HG03378 (cell line): ENCODE measurements around the gene USP43.
"Not testable (repeated sequence)": the region's sequence is repeated elsewhere in the genome, so short reads cannot be mapped to it uniquely, and the experiment has no call there.

ENCODE experiments used
- ATAC-seq: cut with Tn5 transposase; IDR thresholded peaks from one replicate; pipeline ENCODE4 v1.9.1; 2021; ENCODE audit warnings: mild to moderate bottlenecking, moderate library complexity; ENCODE audit not compliant: unreplicated experiment

USP43 gene

GRCh38 chr17:9663511-9663910 is 18.2 kb downstream of the USP43 start:
- ATAC-seq = not testable (repeated sequence)

DNA sequence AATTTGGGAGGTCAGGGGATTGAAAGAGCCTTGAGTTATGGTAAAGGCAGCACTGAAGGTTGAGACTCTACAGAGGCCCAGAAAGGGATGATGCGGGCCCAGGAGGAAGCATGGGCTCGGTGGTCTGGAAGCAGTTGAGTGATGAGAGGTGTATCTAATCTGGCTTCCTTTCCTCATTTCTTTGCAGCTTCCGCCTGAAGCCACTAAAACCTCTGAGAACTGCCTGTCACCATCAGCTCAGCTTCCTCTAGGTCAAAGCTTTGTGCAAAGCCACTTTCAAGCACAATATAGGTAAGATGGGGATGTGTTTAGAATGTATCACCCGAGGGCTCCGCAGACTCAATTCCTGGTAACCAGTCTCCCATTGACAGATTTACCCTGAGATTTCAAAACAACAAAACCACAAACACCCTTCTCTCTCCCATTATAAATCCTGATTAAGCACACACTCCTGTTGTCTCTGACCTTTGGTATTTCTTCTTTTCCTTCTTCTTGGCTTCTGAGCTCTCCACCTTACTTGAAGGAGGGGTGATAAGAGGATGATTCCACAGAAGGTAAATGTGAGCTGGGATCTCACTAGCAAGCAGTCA is 21.2 kb downstream of the USP43 start:
- ATAC-seq = no peak

GRCh38 chr17:9668517-9668916 is 23.2 kb downstream of the USP43 start:
- no peak for ATAC-seq

- ATAC-seq = no peak
Measured at GRCh38 chr17:9669551-9670008, 24.3 kb downstream of the USP43 start.

GRCh38 chr17:9670596-9670995 is 25.3 kb downstream of the USP43 start:
- no peak for ATAC-seq

DNA sequence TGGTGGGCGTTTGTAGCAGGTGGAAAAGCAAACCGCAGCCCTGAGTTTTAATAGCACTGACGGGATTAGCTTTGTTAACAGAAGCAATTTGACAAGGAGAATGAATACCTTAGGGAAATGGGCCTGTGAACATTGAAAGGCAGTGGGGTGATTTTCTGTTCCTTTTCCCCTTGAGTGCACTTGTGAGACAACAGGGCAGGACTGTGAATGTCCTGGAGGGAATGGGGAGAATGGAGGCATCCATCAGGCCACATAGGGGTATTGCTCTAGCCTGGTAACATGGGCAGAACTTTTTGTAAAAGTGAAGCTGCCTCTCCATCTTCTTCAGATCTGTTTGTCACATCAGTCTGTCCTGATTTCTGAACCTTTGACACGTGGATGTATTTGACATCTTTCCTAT is 26.2 kb downstream of the USP43 start:
- no peak for ATAC-seq

DNA sequence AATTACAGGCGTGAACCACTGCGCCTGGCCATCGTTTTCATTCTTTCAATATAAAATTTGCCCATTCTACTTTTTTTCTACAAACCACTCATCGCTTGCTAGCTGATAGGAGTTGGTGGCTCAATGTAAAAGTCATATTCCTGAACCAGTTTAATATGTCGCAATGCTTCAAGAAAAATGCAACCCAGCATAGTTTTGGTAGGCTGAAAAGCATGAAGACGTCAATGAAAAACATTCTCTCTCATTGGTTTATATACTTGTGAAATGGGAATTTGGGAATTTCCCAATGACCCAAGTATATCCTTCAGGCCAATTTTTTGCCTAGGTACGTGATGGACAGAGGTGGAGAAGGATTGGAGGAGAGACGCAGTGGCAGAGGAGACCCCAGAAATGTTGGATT is 26.9 kb downstream of the USP43 start:
- ATAC-seq = no peak

DNA sequence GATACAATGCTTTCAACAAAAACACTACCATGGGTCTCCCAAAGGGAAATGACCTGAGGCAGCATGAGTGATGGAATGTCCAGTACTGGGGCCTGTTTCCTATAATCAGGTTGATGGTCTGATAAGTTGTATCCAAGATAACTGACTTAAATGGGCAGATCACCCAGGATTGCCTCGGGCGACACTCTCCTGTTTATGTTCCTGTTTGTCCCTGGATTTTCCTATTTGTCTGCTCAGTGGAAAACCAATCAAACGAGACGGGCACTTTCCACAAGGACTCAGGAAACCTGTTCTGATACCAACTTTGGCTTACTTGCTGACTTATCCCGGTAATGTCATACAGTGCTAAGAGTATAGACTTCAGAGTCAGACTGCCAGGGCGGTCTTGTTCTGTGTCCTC is 27.4 kb downstream of the USP43 start:
- ATAC-seq = no peak

DNA sequence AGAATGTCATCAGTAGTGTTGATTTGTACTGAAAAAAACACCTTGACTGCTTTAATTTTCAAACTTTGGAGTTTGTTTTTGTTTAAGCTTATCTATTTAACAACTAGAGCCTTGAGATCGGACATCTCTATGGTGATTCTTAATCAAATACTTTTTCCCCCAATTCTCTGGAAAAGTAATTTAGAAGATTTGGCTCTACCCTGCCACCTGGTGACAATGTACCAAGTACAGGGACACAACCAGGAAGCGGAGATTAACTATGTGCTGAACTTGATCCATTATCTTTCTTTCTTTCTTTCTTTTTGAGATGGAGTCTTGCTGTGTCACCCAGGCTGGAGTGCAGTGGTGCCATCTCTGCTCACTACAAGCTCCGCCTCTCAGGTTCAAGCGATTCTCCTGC is 30.8 kb downstream of the USP43 start:
- no peak for ATAC-seq

- peak; percentile 65 for ATAC-seq
Measured at GRCh38 chr17:9676820-9677310, 31.5 kb downstream of the USP43 start.

GRCh38 chr17:9677411-9677810 is 32.1 kb downstream of the USP43 start:
- no peak for ATAC-seq

- ATAC-seq = no peak
Measured at GRCh38 chr17:9677896-9678295, 32.6 kb downstream of the USP43 start.

DNA sequence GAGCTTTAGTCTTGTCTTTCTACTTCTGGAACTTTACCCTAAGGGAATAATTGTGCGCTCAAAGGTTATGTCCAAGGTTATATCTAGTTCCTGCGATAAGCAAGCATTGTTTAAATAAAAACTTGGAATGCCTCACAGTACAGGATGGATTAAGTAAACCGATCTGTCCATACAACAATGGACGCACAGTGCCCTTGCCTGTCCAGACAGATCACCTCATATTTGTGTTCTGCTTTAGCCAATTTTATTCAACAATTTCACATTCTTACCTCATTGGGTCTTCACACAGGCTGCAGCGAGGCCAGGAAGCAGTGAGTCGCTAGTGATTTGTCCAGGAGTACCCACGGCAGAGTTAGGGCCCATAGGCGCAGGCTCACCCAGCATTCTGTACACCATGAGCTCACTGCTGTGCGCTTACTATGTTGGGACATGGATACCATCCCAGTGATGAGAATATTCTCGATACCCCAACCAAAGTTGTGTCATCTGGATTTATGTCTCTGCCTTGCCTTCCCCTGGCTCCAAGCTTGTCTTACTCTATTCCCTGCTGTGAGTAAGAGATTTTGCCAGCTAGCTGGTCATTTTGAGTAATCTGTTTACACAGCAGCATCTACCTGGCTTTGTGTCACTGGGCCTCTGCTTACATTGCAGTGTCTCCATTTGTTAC is 39.8 kb downstream of the USP43 start:
- no peak for ATAC-seq

- ATAC-seq = no peak
Measured at GRCh38 chr17:9693755-9694154, 48.4 kb downstream of the USP43 start.

DNA sequence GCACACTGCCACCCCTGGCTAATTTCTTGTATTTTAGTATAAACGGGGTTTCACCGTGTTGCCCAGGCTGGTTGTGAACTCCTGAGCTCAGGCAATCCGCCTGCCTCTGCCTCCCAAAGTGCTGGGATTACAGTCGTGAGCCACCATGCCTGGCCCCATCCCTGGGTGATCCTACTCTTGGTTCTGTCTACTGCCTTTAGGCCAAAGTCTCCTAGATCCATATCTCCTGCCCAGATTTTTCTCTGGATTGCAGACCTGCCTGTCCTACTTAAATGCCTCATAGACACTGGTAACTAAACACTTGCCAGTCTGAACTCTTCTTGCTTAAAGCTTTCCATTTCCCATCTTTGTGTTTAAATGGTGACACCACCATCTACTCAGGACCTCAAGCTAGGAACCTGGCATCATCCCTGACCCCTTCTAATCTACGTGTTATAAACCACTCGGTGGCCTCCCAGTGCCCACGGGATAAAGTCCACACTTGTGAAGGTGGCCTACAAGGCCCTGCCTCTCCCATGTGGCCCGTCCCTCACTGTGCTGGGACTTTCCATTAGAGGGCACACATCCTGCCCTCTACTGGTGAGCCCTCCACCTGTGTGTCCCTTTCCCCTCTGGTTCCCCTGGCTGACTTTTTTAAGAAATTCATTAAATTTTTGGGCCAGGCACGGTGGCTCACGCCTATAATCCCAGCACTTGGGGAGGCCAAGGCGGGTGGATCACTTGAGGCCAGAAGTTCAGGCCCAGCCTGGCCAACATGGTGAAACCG is 51.1 kb downstream of the USP43 start:
- ATAC-seq = no peak

- ATAC-seq = no peak
Measured at GRCh38 chr17:9700136-9700535, 54.8 kb downstream of the USP43 start.

- no peak for ATAC-seq
Measured at GRCh38 chr17:9700754-9701476, 55.6 kb downstream of the USP43 start.

DNA sequence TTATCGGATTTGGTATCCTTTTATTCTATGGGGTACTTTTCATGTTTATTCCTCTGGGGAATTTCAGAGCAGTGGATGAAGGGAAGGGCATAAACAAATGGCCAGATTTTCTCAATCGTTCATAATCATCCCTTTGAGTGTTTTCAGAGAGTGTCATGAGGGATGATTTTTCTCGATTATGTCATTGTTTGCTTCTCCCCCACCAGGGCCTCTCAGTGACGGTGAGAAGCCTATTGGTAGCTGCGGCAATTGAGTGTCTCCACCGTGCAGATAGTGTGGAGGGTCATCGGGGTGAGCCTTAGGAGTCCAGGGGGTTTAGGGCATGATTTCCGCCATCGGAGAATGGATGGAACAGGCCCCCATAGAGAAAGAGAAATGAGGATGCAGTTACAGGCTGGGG is 57.2 kb downstream of the USP43 start:
- no peak for ATAC-seq

DNA sequence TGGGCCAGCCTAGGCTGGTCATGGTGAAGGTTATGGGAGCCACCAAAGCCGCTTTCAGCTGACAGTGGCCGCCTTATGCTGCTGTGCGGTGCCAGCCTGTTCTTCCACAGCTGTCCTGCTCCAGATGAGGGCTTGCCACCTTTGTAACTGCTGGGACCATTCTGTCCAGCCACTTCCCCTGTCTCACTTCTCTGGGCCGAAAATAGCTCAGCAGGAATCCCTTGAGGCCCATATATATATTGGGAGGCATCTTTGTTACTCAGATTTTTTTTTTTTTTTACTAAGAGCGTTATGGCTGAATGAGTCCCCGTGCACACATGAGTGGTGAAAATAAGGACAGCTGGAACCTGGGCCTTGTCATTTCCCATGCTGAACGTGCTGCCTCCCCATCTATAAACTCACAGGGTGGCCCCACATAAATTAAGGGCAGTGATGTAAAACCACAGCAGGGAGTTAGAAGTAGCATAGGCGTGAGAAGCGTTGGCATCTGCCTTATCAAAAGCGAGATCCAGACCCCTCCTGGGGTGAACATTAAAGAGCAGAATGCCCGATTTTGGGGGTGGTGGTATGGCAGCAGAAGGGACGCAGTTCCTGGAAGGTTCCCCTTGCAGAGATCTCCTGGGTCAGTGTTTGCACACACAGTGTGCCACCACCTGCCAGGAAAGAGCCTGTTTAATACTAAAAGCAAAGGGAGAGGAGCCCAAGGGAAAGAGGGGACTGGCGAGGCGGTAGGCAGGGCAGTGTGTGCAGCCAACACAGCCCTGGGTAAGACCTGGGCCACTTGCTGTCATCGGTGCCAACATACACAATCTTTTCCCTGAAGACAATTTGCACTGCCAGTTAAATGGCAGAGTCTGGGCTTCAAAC is 57.8 kb downstream of the USP43 start:
- ATAC-seq = no peak

- ATAC-seq = no peak
Measured at GRCh38 chr17:9703781-9704082, 58.4 kb downstream of the USP43 start.

DNA sequence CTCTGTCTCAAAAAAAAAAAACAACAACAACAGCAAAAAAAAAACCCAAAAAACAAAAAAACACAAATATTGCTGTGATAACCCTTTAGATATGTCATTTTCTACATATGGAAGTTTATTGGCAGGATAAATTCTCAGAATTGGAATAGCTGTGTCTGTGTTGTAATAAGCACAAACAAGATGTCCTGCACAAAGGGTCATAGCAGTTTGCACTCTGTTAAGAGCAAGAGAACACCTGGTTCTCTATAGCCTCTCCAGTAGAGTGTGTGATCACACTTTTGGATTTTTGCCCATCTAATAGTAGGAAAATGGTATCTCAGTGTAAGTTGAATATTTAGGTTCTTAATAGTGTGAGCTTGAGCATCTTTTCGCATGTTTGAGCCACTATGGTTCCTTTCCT is 60.4 kb downstream of the USP43 start:
- no peak for ATAC-seq
